CD4-positive, alpha-beta memory T cell (primary cell): ENCODE results near the gene KRT12. TPM values are rescaled to one million over a fixed set of nuclear protein-coding genes. Genes with fewer than 3 reads are reported as not detected.

Source experiments
- polyA plus RNA-seq, 2 donors: library from polyadenylated mRNA; unstranded; fragments of 300-500 nt; fragmentation: Illumina TruSeq; gene quantifications; one replicate each; pipeline ENCODE4 v1.2.3, GENCODE V29; 2021
- total RNA-seq, 2 experiments: library from RNA; stranded (reverse); gene quantifications; one replicate each; pipeline ENCODE4 v1.2.3, GENCODE V29; 2021

Gene KRT12
- total and polyA plus RNA-seq, 4 experiments from 2014 or later: not detected

Other genes starting within 250 kb of the KRT12 start
- gene SMARCE1, start 219.4 kb downstream of the KRT12 start, total RNA-seq: 10 to 100 TPM; 87.6 to 91.0 TPM
- gene SMARCE1, start 219.4 kb downstream of the KRT12 start, polyA plus RNA-seq: 100 to 1,000 TPM; 148 to 197 TPM
- gene KRT222, start 202.0 kb downstream of the KRT12 start, total RNA-seq: not detected
- not detected for gene KRT222, start 202.0 kb downstream of the KRT12 start, polyA plus RNA-seq
- gene KRT24, start 163.5 kb downstream of the KRT12 start, total RNA-seq: not detected
- gene KRT24, start 163.5 kb downstream of the KRT12 start, polyA plus RNA-seq: not detected
- gene KRT25, start 111.9 kb downstream of the KRT12 start, total RNA-seq: not detected
- gene KRT25, start 111.9 kb downstream of the KRT12 start, polyA plus RNA-seq: not detected
- not detected for gene KRT26, start 95.0 kb downstream of the KRT12 start, total RNA-seq
- gene KRT26, start 95.0 kb downstream of the KRT12 start, polyA plus RNA-seq: not detected
- gene KRT27, start 84.7 kb downstream of the KRT12 start, total RNA-seq: not detected
- not detected for gene KRT27, start 84.7 kb downstream of the KRT12 start, polyA plus RNA-seq
- gene KRT28, start 67.3 kb downstream of the KRT12 start, total RNA-seq: not detected
- gene KRT28, start 67.3 kb downstream of the KRT12 start, polyA plus RNA-seq: not detected
- 10 to 100 TPM; 37.6 to 40.4 TPM for gene KRT10, start 44.6 kb downstream of the KRT12 start, total RNA-seq
- 100 to 1,000 TPM; 141 to 181 TPM for gene KRT10, start 44.6 kb downstream of the KRT12 start, polyA plus RNA-seq
- gene KRT20, start 18.0 kb upstream of the KRT12 start, total RNA-seq: not detected
- gene KRT20, start 18.0 kb upstream of the KRT12 start, polyA plus RNA-seq: not detected
- not detected for gene KRT23, start 70.4 kb upstream of the KRT12 start, total RNA-seq
- under 1 TPM in 1 of 2 donors, not detected in 1; 0.15 TPM for gene KRT23, start 70.4 kb upstream of the KRT12 start, polyA plus RNA-seq
- gene KRT39, start 99.7 kb upstream of the KRT12 start, total RNA-seq: not detected
- gene KRT39, start 99.7 kb upstream of the KRT12 start, polyA plus RNA-seq: not detected
- gene KRT40, start 117.1 kb upstream of the KRT12 start, total RNA-seq: not detected
- not detected for gene KRT40, start 117.1 kb upstream of the KRT12 start, polyA plus RNA-seq
- gene KRTAP3-3, start 126.9 kb upstream of the KRT12 start, total RNA-seq: not detected
- gene KRTAP3-3, start 126.9 kb upstream of the KRT12 start, polyA plus RNA-seq: not detected
- gene KRTAP3-2, start 132.7 kb upstream of the KRT12 start, total RNA-seq: not detected
- gene KRTAP3-2, start 132.7 kb upstream of the KRT12 start, polyA plus RNA-seq: not detected
- not detected for gene KRTAP3-1, start 141.9 kb upstream of the KRT12 start, total RNA-seq
- not detected for gene KRTAP3-1, start 141.9 kb upstream of the KRT12 start, polyA plus RNA-seq
- not detected for gene KRTAP1-5, start 160.0 kb upstream of the KRT12 start, total RNA-seq
- not detected for gene KRTAP1-5, start 160.0 kb upstream of the KRT12 start, polyA plus RNA-seq
- gene KRTAP1-4, start 163.0 kb upstream of the KRT12 start, total RNA-seq: not detected
- gene KRTAP1-4, start 163.0 kb upstream of the KRT12 start, polyA plus RNA-seq: not detected
- not detected for gene KRTAP1-3, start 167.7 kb upstream of the KRT12 start, total RNA-seq
- gene KRTAP1-3, start 167.7 kb upstream of the KRT12 start, polyA plus RNA-seq: not detected
- gene KRTAP1-1, start 174.2 kb upstream of the KRT12 start, total RNA-seq: not detected
- not detected for gene KRTAP1-1, start 174.2 kb upstream of the KRT12 start, polyA plus RNA-seq
- gene KRTAP2-1, start 180.1 kb upstream of the KRT12 start, total RNA-seq: not detected
- gene KRTAP2-1, start 180.1 kb upstream of the KRT12 start, polyA plus RNA-seq: not detected
- gene KRTAP2-2, start 188.0 kb upstream of the KRT12 start, total RNA-seq: not detected
- not detected for gene KRTAP2-2, start 188.0 kb upstream of the KRT12 start, polyA plus RNA-seq
- gene KRTAP2-3, start 192.9 kb upstream of the KRT12 start, total RNA-seq: not detected
- gene KRTAP2-3, start 192.9 kb upstream of the KRT12 start, polyA plus RNA-seq: not detected
- gene KRTAP2-4, start 198.7 kb upstream of the KRT12 start, total RNA-seq: not detected
- gene KRTAP2-4, start 198.7 kb upstream of the KRT12 start, polyA plus RNA-seq: not detected
- gene KRTAP4-7, start 216.9 kb upstream of the KRT12 start, total RNA-seq: not detected
- not detected for gene KRTAP4-7, start 216.9 kb upstream of the KRT12 start, polyA plus RNA-seq
- not detected for gene KRTAP4-8, start 230.9 kb upstream of the KRT12 start, total RNA-seq
- not detected for gene KRTAP4-8, start 230.9 kb upstream of the KRT12 start, polyA plus RNA-seq
- gene KRTAP4-16, start 235.0 kb upstream of the KRT12 start, total RNA-seq: not detected
- gene KRTAP4-16, start 235.0 kb upstream of the KRT12 start, polyA plus RNA-seq: not detected
- not detected for gene KRTAP4-9, start 238.2 kb upstream of the KRT12 start, total RNA-seq
- gene KRTAP4-9, start 238.2 kb upstream of the KRT12 start, polyA plus RNA-seq: not detected